K562 (cell line): Measurements from ENCODE around the gene RASSF6. TPM values are rescaled to one million over a fixed set of nuclear protein-coding genes. Genes with fewer than 3 reads are reported as not detected.

ENCODE experiments used
- ETV1 ChIP-seq: fragments of 450-650 bp; conservative IDR thresholded peaks from 2 replicates; pipeline ENCODE4 v1.6.1; 2016; ENCODE audit warnings: missing genetic modification characterization, control low read depth, low read depth, missing compliant biosample characterization
- MXI1 ChIP-seq: IDR thresholded peaks from 2 replicates; pipeline ENCODE4 v1.6.1; 2011; ENCODE audit warnings: low read depth, mild to moderate bottlenecking, improper control_type of control experiment, low read length
- polyA plus RNA-seq, 8 experiments: library from polyadenylated mRNA; depleted of rRNA in 4 of 8; stranded (reverse) in 5 of 8; unstranded in 3 of 8; fragments of >200 nt; fragmentation: Nextera tagmentation in 2 of 8; fragmentation: Illumina TruSeq in 1 of 8; extraction: Ambion mirVana in 2 of 8; extraction: Trizol in 1 of 8; gene quantifications; 2 replicates each; pipeline versions ENCODE4 v1.2.1 to v1.2.3, GENCODE V29; 2011 to 2014; ENCODE audit warnings: inconsistent platforms in 1 of 8, missing spikeins in 1 of 8
- total RNA-seq, 7 experiments: library from RNA; depleted of rRNA in 6 of 7; stranded (reverse); fragments of >200 nt in 6 of 7; fragmentation: Illumina TruSeq in 2 of 7; extraction: Trizol in 2 of 7; gene quantifications; 2 replicates each; pipeline versions ENCODE4 v1.2.1 to v1.2.3, GENCODE V29; 2011 to 2021; ENCODE audit warnings: low replicate concordance in 1 of 7
- TF ChIP-seq, protein P1 (sequence below), 2 experiments: fragments of 450-650 bp; formaldehyde crosslinking in 1 of 2; IDR thresholded peaks; 2 replicates each; pipeline versions ENCODE4 v1.4.0 to v1.6.1; 2014 to 2020; ENCODE audit warnings: mild to moderate bottlenecking in 2 of 2, borderline replicate concordance in 1 of 2, low read depth in 1 of 2

RASSF6 gene
- total and polyA plus RNA-seq, 9 of the 15 experiments (the other 6 are each of a cell fraction or from before 2014, with no cell fraction given) = under 0.01 to 0.25 (median 0.06) TPM; not detected in 1

- TF ChIP-seq, protein P1, sequence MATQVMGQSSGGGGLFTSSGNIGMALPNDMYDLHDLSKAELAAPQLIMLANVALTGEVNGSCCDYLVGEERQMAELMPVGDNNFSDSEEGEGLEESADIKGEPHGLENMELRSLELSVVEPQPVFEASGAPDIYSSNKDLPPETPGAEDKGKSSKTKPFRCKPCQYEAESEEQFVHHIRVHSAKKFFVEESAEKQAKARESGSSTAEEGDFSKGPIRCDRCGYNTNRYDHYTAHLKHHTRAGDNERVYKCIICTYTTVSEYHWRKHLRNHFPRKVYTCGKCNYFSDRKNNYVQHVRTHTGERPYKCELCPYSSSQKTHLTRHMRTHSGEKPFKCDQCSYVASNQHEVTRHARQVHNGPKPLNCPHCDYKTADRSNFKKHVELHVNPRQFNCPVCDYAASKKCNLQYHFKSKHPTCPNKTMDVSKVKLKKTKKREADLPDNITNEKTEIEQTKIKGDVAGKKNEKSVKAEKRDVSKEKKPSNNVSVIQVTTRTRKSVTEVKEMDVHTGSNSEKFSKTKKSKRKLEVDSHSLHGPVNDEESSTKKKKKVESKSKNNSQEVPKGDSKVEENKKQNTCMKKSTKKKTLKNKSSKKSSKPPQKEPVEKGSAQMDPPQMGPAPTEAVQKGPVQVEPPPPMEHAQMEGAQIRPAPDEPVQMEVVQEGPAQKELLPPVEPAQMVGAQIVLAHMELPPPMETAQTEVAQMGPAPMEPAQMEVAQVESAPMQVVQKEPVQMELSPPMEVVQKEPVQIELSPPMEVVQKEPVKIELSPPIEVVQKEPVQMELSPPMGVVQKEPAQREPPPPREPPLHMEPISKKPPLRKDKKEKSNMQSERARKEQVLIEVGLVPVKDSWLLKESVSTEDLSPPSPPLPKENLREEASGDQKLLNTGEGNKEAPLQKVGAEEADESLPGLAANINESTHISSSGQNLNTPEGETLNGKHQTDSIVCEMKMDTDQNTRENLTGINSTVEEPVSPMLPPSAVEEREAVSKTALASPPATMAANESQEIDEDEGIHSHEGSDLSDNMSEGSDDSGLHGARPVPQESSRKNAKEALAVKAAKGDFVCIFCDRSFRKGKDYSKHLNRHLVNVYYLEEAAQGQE (IDR thresholded peaks at IDR 0.05; ENCODE audit: borderline replicate concordance) = peak; percentile 34; the same call in 1 of the 2 replicates
- TF ChIP-seq, protein P1 (CRISPR knock-in tag; IDR thresholded peaks at IDR 0.05; ENCODE audit: low read depth) = no peak
- TF ChIP-seq ETV1 (tag) = no peak
- no peak for TF ChIP-seq MXI1
Observed at GRCh38 chr4:73593631-73594241, 26.5 kb downstream of the RASSF6 start (continued).
